ENCODE data around the gene ATRN.

DNA sequence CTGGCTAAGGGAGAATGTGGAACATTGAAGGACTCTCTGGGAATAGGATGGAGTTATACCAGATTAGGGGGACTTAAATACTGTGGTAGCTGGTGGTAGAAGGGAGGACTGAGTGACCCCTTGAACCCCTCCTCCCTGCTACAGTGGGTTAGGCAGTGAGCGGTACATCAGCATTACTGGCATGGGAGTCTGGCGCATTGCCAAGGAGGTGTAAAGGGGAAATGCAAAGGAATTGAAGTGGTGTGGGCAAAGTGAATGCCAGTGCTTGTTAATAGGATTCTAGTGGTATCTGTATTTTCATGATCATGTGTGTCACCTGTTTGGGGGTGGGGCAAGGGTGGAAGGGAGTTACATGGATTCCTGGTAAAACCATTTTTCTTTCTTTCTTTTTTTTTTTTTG, 132.3 kb downstream of the ATRN start:
- TF ChIP-seq, protein P1, sequence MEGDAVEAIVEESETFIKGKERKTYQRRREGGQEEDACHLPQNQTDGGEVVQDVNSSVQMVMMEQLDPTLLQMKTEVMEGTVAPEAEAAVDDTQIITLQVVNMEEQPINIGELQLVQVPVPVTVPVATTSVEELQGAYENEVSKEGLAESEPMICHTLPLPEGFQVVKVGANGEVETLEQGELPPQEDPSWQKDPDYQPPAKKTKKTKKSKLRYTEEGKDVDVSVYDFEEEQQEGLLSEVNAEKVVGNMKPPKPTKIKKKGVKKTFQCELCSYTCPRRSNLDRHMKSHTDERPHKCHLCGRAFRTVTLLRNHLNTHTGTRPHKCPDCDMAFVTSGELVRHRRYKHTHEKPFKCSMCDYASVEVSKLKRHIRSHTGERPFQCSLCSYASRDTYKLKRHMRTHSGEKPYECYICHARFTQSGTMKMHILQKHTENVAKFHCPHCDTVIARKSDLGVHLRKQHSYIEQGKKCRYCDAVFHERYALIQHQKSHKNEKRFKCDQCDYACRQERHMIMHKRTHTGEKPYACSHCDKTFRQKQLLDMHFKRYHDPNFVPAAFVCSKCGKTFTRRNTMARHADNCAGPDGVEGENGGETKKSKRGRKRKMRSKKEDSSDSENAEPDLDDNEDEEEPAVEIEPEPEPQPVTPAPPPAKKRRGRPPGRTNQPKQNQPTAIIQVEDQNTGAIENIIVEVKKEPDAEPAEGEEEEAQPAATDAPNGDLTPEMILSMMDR (IDR thresholded peaks at IDR 0.05), result no peak
- TF ChIP-seq POLR2A (IDR thresholded peaks at IDR 0.05) (no peak), POLR2AphosphoS5 (IDR thresholded peaks at IDR 0.05) (no peak)
